Measurements from ENCODE around the gene TMEM178B.
"Not testable (repeated sequence)": the region's sequence is repeated elsewhere in the genome, so short reads cannot be mapped to it uniquely, and the experiment has no call there.

TMEM178B gene

DNA sequence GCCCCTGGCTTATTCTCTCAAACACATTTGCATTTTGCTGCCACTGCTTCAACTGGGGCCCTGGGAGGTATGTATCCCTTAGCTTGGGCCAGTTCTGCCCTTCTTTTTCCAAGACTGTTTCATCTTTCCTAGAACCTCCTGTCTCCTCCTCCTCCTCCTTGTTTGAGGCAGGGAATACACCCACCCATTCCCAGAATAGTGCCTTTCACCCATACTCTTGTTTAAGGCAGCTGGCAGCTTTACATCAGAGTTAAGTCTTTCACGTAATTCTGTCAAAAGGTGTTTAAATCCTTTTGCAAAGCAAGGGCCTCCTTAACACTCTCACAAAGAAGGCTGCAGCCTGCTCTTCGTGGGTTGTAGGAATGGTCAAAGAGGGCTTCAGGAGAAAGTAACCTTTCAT lies 326.5 kb downstream of the TMEM178B start:
- Histone ChIP-seq H3K4me3 (no peak overlapping the region), H3K27ac (no peak overlapping the region), H3K9me3 (ENCODE audit: low read depth, low read length) (no peaks in the 10 kb centered on the region), H3K9ac (ENCODE audit: insufficient read length) (no peak overlapping the region), H3K36me3 (ENCODE audit: insufficient read depth, low read length) (no peaks in the 10 kb centered on the region)
- no peak for TF ChIP-seq EZH2 (IDR thresholded peaks at IDR 0.05)
- TF ChIP-seq POLR2AphosphoS5 (IDR thresholded peaks at IDR 0.05; ENCODE audit: borderline replicate concordance, low read depth, low read length) = no peak
- no peak for TF ChIP-seq FOXP2 (optimal IDR thresholded peaks at IDR 0.05; ENCODE audit: control extremely low read depth, extremely low read length, insufficient read depth)
- no peak for DNase-seq (ENCODE audit: low read depth, low spot score)

DNA sequence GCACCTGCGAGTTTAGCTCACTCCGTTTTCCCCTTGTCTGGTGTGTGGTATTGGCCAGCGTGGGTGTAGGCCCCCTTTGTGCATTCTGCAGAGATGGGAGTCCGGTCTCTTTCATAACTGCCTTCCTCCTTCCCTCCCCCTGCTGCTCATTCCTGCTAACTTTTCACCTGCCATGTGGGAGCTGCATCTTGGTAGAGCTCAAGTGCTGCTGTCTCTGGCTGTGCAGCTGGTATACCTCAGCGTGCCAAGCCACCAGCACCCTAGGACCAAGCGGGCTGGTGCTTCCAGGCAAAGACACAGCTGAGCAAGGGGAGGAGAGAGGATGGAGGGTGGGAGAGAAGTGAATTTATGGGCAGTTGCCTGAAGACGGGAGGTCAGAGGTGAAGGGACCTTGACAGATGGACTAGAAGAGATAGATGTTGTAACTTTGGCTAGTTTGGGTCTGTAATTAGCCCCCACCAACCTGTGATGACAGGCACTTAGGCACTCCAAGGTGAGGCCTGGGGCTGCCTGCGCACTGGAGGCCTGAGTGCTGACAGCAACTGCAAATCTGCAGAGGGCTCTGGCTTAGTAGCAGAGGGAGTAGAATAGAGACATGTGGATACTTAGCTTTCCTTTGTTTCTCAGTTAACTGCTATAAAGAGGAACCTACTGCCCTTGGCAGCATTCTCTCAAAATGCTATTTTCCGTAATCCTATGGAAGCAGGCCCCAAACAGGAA lies 328.6 kb downstream of the TMEM178B start:
- no peaks in the 10 kb centered on the region for H3K36me3 ChIP-seq (ENCODE audit: insufficient read depth, low read length)
- no peak overlapping the region for H3K4me3 ChIP-seq
- H3K27ac ChIP-seq = no peak overlapping the region
- DNase-seq (ENCODE audit: low read depth, low spot score) = no peak
- no peak overlapping the region for H3K9ac ChIP-seq (ENCODE audit: insufficient read length)
- no peaks in the 10 kb centered on the region for H3K9me3 ChIP-seq (ENCODE audit: low read depth, low read length)
- TF ChIP-seq FOXP2 (optimal IDR thresholded peaks at IDR 0.05; ENCODE audit: control extremely low read depth, extremely low read length, insufficient read depth) = no peak
- no peak for TF ChIP-seq EZH2 (IDR thresholded peaks at IDR 0.05)
- no peak for TF ChIP-seq POLR2AphosphoS5 (IDR thresholded peaks at IDR 0.05; ENCODE audit: borderline replicate concordance, low read depth, low read length)

DNA sequence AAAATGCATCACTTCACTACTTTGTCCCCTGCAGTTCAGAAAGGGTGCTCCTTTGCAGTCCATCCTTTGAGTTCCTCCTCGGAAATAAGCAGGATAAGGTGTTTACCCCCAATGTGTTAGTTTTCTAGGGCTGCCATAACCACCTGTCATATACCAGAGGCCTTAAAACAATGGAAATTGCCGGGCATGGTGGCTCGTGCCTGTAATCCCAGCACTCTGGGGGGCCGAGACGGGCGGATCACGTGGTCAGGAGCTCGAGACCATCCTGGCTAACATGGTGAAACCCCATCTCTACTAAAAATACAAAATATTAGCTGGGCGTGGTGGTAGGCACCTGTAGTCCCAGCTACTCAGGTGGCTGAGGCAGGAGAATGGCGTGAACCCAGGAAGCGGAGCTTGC lies 330.0 kb downstream of the TMEM178B start:
- H3K27ac ChIP-seq; H3K9me3 ChIP-seq (ENCODE audit: low read depth, low read length); H3K36me3 ChIP-seq (ENCODE audit: insufficient read depth, low read length); H3K9ac ChIP-seq (ENCODE audit: insufficient read length); DNase-seq (ENCODE audit: low read depth, low spot score); H3K4me3 ChIP-seq: not testable (repeated sequence)

DNA sequence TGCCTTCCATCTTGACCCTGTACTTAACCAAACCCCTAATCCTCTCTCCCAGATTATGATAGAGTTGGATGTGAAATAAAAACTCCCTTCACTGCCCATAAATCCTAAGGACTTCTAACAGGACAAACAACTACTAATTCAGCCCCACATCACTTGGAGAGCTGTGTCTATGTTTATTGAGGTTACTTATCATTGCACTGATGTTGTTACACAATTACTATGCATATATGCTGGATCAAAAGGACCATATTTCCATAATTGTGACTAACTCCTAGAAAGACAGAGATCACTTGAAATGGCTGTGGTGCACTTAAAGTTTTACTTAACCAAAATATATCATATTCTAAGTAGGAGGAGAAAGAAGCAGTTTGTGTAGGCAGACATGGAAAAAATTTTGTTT lies 332.5 kb downstream of the TMEM178B start:
- no peak overlapping the region for H3K9ac ChIP-seq (ENCODE audit: insufficient read length)

DNA sequence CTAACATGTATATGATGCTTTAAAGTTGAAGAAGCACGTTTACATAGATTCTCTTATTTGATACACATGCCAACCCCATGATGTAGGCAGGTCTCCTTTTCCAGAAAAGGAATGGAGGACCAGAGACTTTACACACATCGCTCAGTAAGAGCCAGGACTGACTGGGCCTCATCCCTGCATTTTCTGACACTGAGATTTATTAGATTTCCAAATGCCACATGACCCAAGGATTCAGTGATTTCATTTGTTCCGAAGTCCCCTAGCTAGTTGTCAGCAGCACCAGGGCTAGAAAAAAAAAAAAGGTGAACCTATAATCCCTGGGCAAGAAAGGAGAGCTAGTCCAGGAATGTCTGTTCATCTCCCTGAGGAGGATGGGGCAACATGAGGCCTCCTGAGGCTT lies 334.0 kb downstream of the TMEM178B start:
- Histone ChIP-seq H3K4me3 (no peak overlapping the region), H3K36me3 (ENCODE audit: insufficient read depth, low read length) (no peaks in the 10 kb centered on the region), H3K27ac (no peak overlapping the region), H3K9ac (ENCODE audit: insufficient read length) (no peak overlapping the region), H3K9me3 (ENCODE audit: low read depth, low read length) (no peaks in the 10 kb centered on the region)
- TF ChIP-seq EZH2 (IDR thresholded peaks at IDR 0.05) = no peak
- TF ChIP-seq FOXP2 (optimal IDR thresholded peaks at IDR 0.05; ENCODE audit: control extremely low read depth, extremely low read length, insufficient read depth) = no peak
- TF ChIP-seq POLR2AphosphoS5 (IDR thresholded peaks at IDR 0.05; ENCODE audit: borderline replicate concordance, low read depth, low read length) = no peak
- DNase-seq (ENCODE audit: low read depth, low spot score) = no peak

More for the DNA sequence above, 332.5 kb downstream of the TMEM178B start:
- DNase-seq (ENCODE audit: low read depth, low spot score) = no peak
- Histone ChIP-seq H3K27ac (no peak overlapping the region), H3K36me3 (ENCODE audit: insufficient read depth, low read length) (no peaks in the 10 kb centered on the region), H3K4me3 (no peak overlapping the region), H3K9me3 (ENCODE audit: low read depth, low read length) (no peaks in the 10 kb centered on the region)
- TF ChIP-seq EZH2 (IDR thresholded peaks at IDR 0.05) (no peak), FOXP2 (optimal IDR thresholded peaks at IDR 0.05; ENCODE audit: control extremely low read depth, extremely low read length, insufficient read depth) (no peak), POLR2AphosphoS5 (IDR thresholded peaks at IDR 0.05; ENCODE audit: borderline replicate concordance, low read depth, low read length) (no peak)

DNA sequence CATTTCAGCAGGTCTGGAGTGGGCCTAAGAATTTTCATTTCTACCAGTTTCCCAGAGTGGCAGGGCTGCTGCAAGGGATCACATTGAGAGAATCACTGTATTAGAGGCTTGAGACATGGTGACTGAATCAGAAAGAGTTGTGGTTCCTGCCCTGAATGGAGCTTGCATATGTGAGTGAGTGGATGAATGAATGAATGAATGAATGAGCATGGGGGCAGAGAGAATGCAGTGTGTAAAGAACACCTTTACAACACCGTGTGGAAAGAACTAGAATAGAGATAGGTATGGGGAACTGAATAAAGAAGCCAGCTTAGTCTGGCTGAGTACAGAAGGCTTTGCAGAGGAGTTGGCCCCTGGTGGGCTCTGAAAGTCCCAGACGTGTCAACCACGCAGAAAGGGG lies 334.6 kb downstream of the TMEM178B start:
- Histone ChIP-seq H3K27ac (no peak overlapping the region), H3K36me3 (ENCODE audit: insufficient read depth, low read length) (no peaks in the 10 kb centered on the region), H3K9ac (ENCODE audit: insufficient read length) (no peak overlapping the region), H3K4me3 (no peak overlapping the region), H3K9me3 (ENCODE audit: low read depth, low read length) (no peaks in the 10 kb centered on the region)
- TF ChIP-seq EZH2 (IDR thresholded peaks at IDR 0.05) = no peak
- TF ChIP-seq FOXP2 (optimal IDR thresholded peaks at IDR 0.05; ENCODE audit: control extremely low read depth, extremely low read length, insufficient read depth) = no peak
- no peak for TF ChIP-seq POLR2AphosphoS5 (IDR thresholded peaks at IDR 0.05; ENCODE audit: borderline replicate concordance, low read depth, low read length)
- DNase-seq (ENCODE audit: low read depth, low spot score) = no peak

DNA sequence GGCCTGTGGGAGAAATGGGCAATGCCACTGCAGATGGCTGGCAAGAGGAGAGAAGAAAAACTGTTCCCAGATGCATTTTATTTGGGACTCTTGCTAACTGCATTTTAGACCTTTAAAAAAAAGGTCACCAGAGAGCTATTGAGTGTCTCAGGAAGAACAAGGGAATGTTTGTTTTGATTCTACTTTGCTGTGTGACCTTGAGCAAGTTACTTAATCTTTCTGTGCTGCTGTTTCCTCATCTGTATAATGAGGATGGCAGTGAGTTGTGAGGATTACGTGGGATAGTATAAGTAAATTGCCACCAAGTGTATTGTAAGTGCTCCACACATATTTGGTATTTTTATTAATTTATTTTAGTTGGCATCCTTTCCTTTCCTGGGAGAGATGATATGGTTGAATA lies 335.4 kb downstream of the TMEM178B start:
- Histone ChIP-seq H3K27ac (no peak overlapping the region), H3K4me3 (no peak overlapping the region), H3K9me3 (ENCODE audit: low read depth, low read length) (no peaks in the 10 kb centered on the region), H3K36me3 (ENCODE audit: insufficient read depth, low read length) (no peaks in the 10 kb centered on the region), H3K9ac (ENCODE audit: insufficient read length) (no peak overlapping the region)
- DNase-seq (ENCODE audit: low read depth, low spot score) = no peak
- TF ChIP-seq EZH2 (IDR thresholded peaks at IDR 0.05) (no peak), FOXP2 (optimal IDR thresholded peaks at IDR 0.05; ENCODE audit: control extremely low read depth, extremely low read length, insufficient read depth) (no peak), POLR2AphosphoS5 (IDR thresholded peaks at IDR 0.05; ENCODE audit: borderline replicate concordance, low read depth, low read length) (no peak)

DNA sequence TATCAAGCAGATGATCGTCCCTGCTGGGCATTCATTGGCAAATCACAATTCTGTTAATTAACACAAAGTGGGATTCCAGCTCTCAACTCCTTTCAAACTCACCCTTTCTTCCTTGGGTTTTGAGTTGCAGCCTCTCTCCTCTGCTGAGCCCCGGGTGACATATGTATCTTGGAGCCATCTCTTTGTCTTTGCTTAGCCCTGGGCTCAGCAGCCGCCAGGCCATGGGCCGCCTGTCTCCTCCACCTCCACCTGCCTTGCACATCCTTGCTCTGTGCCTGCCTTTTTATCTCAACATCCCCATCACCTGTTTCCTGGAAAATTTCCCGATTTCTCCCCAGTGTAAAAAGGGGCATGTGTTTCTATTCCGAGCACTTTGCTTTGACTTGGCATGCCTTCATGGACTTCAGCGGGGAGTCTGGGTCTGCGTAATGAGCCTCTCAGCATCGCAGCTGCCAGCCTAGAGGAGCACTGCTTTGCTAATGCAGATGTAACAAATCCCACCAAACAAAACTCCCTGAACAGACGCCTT lies 336.0 kb downstream of the TMEM178B start:
- no peaks in the 10 kb centered on the region for H3K36me3 ChIP-seq (ENCODE audit: insufficient read depth, low read length)
- DNase-seq (ENCODE audit: low read depth, low spot score) = no peak
- H3K9ac ChIP-seq (ENCODE audit: insufficient read length) = no peak overlapping the region
- no peak for TF ChIP-seq FOXP2 (optimal IDR thresholded peaks at IDR 0.05; ENCODE audit: control extremely low read depth, extremely low read length, insufficient read depth)
- TF ChIP-seq EZH2 (IDR thresholded peaks at IDR 0.05) = no peak
- no peak for TF ChIP-seq POLR2AphosphoS5 (IDR thresholded peaks at IDR 0.05; ENCODE audit: borderline replicate concordance, low read depth, low read length)
- H3K4me3 ChIP-seq = no peak overlapping the region
- no peak overlapping the region for H3K27ac ChIP-seq
- H3K9me3 ChIP-seq (ENCODE audit: low read depth, low read length) = no peaks in the 10 kb centered on the region
